Measurements from ENCODE around the gene STXBP5.

DNA sequence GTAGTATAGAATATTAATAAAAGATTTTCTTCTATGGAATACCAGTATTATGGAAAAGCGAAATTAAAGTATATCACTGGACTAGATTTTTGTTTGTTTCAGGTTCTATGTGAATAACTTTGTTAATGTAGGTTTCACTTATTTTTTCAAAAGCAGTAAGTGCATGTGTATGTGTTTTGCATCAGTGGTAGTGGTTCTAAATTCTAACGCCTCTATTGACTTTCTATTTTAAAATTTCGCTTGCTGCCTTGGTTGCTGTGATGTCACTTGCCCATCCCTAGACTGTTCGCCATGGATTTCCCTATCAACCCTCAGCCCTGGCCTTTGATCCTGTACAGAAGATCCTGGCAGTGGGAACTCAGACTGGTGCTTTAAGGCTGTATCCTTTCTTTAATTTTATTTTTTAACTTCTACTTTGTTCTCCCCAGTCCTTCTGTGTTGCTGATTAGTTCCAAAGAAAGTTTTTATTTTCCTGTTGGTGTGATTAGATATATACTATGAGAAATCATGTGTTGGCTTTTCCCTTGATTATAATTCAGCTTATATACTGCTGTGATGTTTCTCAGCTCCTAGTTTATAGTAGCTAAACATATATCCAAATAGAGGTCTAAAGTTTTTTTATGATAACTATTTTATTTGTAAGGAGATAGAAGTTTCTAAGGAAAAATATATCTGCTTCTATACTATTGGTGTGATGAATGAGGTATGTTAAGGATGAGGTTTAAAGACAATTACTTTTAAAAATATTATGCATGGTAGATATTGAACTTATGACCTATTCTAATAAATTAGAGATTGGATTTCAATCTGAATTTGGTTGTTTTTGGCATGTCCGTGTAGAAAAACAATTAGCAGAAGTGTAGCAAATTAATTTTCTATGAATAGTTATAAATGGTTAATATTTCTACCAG is 1.7 kb downstream of the STXBP5 start:
- TF ChIP-seq FOSL2 (IDR thresholded peaks at IDR 0.05; ENCODE audit: borderline replicate concordance, low read depth) (no peak), FOXJ3 (CRISPR knock-in tag; IDR thresholded peaks at IDR 0.05) (no peak), EP300 (IDR thresholded peaks at IDR 0.05; ENCODE audit: borderline replicate concordance in 1 of 2, low read depth in 1 of 2, low read length in 1 of 2) (no peak)
- TF ChIP-seq, protein P1, sequence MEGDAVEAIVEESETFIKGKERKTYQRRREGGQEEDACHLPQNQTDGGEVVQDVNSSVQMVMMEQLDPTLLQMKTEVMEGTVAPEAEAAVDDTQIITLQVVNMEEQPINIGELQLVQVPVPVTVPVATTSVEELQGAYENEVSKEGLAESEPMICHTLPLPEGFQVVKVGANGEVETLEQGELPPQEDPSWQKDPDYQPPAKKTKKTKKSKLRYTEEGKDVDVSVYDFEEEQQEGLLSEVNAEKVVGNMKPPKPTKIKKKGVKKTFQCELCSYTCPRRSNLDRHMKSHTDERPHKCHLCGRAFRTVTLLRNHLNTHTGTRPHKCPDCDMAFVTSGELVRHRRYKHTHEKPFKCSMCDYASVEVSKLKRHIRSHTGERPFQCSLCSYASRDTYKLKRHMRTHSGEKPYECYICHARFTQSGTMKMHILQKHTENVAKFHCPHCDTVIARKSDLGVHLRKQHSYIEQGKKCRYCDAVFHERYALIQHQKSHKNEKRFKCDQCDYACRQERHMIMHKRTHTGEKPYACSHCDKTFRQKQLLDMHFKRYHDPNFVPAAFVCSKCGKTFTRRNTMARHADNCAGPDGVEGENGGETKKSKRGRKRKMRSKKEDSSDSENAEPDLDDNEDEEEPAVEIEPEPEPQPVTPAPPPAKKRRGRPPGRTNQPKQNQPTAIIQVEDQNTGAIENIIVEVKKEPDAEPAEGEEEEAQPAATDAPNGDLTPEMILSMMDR (IDR thresholded peaks at IDR 0.05), result no peak
- TF ChIP-seq, protein P2, sequence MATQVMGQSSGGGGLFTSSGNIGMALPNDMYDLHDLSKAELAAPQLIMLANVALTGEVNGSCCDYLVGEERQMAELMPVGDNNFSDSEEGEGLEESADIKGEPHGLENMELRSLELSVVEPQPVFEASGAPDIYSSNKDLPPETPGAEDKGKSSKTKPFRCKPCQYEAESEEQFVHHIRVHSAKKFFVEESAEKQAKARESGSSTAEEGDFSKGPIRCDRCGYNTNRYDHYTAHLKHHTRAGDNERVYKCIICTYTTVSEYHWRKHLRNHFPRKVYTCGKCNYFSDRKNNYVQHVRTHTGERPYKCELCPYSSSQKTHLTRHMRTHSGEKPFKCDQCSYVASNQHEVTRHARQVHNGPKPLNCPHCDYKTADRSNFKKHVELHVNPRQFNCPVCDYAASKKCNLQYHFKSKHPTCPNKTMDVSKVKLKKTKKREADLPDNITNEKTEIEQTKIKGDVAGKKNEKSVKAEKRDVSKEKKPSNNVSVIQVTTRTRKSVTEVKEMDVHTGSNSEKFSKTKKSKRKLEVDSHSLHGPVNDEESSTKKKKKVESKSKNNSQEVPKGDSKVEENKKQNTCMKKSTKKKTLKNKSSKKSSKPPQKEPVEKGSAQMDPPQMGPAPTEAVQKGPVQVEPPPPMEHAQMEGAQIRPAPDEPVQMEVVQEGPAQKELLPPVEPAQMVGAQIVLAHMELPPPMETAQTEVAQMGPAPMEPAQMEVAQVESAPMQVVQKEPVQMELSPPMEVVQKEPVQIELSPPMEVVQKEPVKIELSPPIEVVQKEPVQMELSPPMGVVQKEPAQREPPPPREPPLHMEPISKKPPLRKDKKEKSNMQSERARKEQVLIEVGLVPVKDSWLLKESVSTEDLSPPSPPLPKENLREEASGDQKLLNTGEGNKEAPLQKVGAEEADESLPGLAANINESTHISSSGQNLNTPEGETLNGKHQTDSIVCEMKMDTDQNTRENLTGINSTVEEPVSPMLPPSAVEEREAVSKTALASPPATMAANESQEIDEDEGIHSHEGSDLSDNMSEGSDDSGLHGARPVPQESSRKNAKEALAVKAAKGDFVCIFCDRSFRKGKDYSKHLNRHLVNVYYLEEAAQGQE (IDR thresholded peaks at IDR 0.05; ENCODE audit: low read depth, low read length), result no peak

Data from SK-N-SH (cell line).